Natural killer cell treated with Interleukin-12 subunit alpha and Interleukin-12 subunit beta and Interleukin-15 and Interleukin-18, amount 100 ng/mL, for 72 hours (primary cell): ENCODE results near the gene NTM. TPM values are rescaled to one million over a fixed set of nuclear protein-coding genes. Genes with fewer than 3 reads are reported as not detected.

ENCODE experiments used
- ATAC-seq, 2 donors: fragments of 150-1000 bp; cut with Tn5 transposase in 1 of 2; sonication (Bioruptor Pico), chemical (Tn5 transposase) in 1 of 2; 2 replicates each; pipeline ENCODE4 v1.10.0; 2021
- DNase-seq: peaks from one replicate; pipeline ENCODE4 v3.0.0; 2022; ENCODE audit warnings: low spot score
- H3K27ac Mint-ChIP-seq, 2 donors: 1 replicate in 1 of 2; 2 replicates in 1 of 2; pipeline ENCODE4 v1.8.0; 2022; ENCODE audit warnings: mixed read lengths in 2 of 2, mild to moderate bottlenecking in 1 of 2, moderate library complexity in 1 of 2
- H3K27me3 Mint-ChIP-seq, 2 donors: 1 replicate in 1 of 2; 2 replicates in 1 of 2; pipeline ENCODE4 v1.8.0; 2022; ENCODE audit warnings: mixed read lengths in 2 of 2
- H3K36me3 Mint-ChIP-seq: one replicate; pipeline ENCODE4 v1.8.0; 2022; ENCODE audit warnings: mixed read lengths
- H3K4me1 Mint-ChIP-seq, 2 donors: 1 replicate in 1 of 2; 2 replicates in 1 of 2; pipeline ENCODE4 v1.8.0; 2022; ENCODE audit warnings: low read depth in 2 of 2, mixed read lengths in 2 of 2, mild to moderate bottlenecking in 1 of 2
- H3K4me3 Mint-ChIP-seq: one replicate; pipeline ENCODE4 v1.8.0; 2022; ENCODE audit warnings: mixed read lengths
- H3K9me3 Mint-ChIP-seq: 2 replicates; pipeline ENCODE4 v1.8.0; 2022; ENCODE audit warnings: mixed read lengths
- total RNA-seq, 2 donors: library from RNA; stranded (reverse); gene quantifications; one replicate each; pipeline ENCODE4 v1.2.3, GENCODE V29; 2022

NTM gene
- total RNA-seq, 2 donors from 2014 or later = not detected

DNA sequence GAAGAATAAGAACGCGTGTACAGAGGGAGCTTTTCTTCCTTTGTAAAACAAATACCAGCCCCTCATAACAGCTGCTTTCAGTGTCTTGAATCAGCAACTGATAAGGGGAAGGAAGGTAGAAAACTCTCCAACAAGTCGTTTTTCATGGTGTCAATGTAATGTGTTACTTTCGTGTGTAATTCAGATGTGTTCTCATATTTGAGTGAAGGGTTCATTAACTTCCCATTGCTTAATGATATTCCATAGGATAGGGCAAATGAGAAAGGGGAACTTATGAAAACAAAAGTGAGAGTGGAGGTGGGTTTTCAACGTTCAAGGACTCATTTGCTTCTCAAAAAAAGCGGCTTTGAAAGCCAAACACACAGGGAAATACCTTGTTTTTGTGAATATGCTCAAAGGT is 452.1 kb downstream of the NTM start:
- Mint-ChIP-seq H3K27ac (no peak overlapping the region), H3K27me3 (no peaks in the 10 kb centered on the region), H3K4me1 (no peaks in the 10 kb centered on the region), H3K9me3 (peaks cover 3% of the 10 kb centered on the region), H3K36me3 (no peaks in the 10 kb centered on the region), H3K4me3 (no peak overlapping the region)
- ATAC-seq (no peak), DNase-seq (no peak)

DNA sequence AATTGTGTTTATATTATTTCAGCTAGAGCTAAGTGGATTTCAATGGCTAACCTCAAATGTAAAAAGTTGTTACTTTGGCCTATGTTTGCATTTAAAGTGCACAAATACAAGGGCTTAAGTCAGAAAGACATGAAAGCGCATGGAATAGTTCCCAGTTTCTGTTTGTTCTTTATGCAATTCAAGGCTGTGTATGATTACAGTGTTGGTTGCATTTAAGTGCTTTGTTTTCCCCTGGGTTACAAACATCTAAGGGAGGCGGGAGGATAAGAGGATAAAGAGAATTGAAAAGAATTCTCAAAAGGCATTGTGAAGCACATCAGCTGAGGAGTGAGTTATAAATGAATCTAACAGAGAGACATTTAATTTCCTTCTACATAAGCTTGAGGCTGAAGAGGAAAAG is 453.4 kb downstream of the NTM start:
- Mint-ChIP-seq H3K36me3 (no peaks in the 10 kb centered on the region), H3K4me1 (no peaks in the 10 kb centered on the region), H3K9me3 (peaks cover 3% of the 10 kb centered on the region), H3K27ac (no peak overlapping the region), H3K4me3 (no peak overlapping the region), H3K27me3 (no peaks in the 10 kb centered on the region)
- no peak for DNase-seq
- no peak for ATAC-seq

DNA sequence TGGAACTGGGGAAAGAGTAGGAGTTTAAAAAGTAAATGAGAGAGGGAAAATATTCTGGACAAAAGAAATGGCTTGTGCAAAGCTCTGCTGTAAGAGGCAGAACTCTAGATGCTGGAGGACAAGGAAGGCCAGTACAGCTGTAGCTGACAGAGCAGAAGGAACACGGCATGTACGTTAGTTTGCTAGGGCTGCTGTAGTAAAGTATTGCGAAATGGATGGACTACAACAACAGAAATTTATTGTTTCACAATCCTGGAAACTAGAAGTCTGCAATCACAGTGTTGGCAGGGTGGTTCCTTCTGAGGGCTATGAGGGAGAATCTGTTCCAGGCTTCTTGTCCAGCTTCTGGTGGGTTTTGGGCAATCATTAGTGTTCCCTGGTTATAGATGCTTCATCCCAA is 454.4 kb downstream of the NTM start:
- DNase-seq (no peak), ATAC-seq (no peak)
- H3K4me1 Mint-ChIP-seq = no peaks in the 10 kb centered on the region
- peaks cover 3% of the 10 kb centered on the region for H3K9me3 Mint-ChIP-seq
- H3K27ac Mint-ChIP-seq = no peak overlapping the region
- H3K27me3 Mint-ChIP-seq = no peaks in the 10 kb centered on the region
- H3K4me3 Mint-ChIP-seq = no peak overlapping the region
- no peaks in the 10 kb centered on the region for H3K36me3 Mint-ChIP-seq

DNA sequence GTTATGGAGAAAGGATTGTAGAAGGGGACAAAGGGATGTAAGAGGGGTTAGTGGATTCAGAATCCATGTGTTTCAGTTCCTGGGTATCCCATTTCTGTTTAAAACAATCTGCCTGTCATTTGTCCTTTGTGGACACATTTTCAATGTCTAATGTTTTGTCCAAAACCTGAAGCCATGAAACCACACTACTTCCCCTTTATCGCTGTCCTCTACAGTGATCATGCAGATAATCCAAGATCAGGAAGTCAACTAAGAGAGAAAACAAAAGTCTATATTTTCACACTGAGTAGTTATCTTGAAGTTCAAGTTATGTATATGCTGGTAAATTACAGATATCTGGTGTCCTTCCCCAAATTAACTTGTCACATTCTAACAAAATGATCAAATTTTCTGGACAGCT is 457.0 kb downstream of the NTM start:
- H3K4me1 Mint-ChIP-seq = no peaks in the 10 kb centered on the region
- H3K9me3 Mint-ChIP-seq = no peaks in the 10 kb centered on the region
- no peaks in the 10 kb centered on the region for H3K27me3 Mint-ChIP-seq
- H3K27ac Mint-ChIP-seq = no peak overlapping the region
- H3K36me3 Mint-ChIP-seq = no peaks in the 10 kb centered on the region
- DNase-seq (no peak), ATAC-seq (no peak)
- no peak overlapping the region for H3K4me3 Mint-ChIP-seq

DNA sequence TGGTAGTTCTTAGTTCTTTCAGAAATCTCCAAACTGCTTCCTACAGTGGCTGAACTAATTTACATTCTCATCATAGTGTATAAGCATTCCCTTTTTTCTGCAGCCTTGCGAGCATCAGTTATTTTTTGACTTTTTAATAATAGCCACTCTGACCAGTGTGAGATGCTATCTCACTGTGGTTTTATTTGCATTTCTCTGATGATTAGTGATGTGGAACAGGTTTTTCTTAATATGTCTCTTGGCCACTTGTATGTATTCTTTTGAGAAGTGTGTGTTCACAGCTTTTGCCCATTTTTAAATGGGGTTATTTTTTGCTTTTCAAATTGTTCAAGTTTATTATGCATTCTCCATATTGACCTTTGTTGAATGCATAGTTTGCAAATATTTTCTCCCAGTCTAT is 459.3 kb downstream of the NTM start:
- Mint-ChIP-seq H3K27me3 (no peaks in the 10 kb centered on the region), H3K9me3 (no peaks in the 10 kb centered on the region), H3K4me1 (no peaks in the 10 kb centered on the region), H3K4me3 (no peak overlapping the region), H3K27ac (no peak overlapping the region), H3K36me3 (no peaks in the 10 kb centered on the region)
- DNase-seq (no peak), ATAC-seq (no peak)

DNA sequence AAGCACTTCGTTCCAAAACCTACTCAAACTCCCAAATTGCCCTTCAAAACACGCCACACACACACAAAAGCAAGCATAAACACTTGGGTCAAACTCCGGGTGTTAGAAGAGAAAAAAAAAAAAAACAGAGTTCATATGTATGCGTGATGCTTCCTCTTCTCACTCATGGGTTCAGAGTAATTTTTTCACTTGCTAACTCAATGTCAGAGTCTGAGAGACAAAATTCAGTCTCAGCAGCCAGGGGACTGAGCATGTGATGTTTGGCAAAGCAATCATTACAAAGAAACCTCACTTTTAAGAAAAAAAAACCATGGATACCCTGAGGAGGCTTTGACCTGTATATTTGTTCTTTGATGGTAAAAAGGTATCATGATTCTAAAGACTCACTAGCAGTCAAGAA is 461.7 kb downstream of the NTM start:
- DNase-seq = no peak
- H3K4me3 Mint-ChIP-seq = no peak overlapping the region
- H3K36me3 Mint-ChIP-seq = no peaks in the 10 kb centered on the region
- no peaks in the 10 kb centered on the region for H3K27me3 Mint-ChIP-seq
- no peak for ATAC-seq
- no peak overlapping the region for H3K27ac Mint-ChIP-seq
- no peaks in the 10 kb centered on the region for H3K9me3 Mint-ChIP-seq
- no peaks in the 10 kb centered on the region for H3K4me1 Mint-ChIP-seq

DNA sequence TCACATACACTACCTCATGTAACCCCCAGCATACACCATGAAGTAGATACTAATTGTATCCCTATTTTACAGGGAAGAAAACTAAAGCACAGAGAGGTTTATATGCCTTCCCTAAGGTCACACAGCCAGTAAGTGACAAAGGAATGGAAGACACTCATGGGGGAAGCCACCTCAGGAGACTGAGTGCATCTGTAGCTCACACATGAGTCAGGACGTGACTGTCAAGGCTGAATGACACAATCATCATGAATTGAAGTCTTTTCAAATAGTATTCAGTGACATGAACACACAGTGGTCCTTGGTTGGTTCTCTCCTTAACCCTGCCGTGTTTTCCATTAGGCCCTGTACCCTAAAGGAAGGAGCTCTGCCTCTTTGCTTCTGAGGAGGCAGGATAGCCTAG is 463.0 kb downstream of the NTM start:
- H3K27me3 Mint-ChIP-seq = no peaks in the 10 kb centered on the region
- H3K4me3 Mint-ChIP-seq = no peak overlapping the region
- no peak overlapping the region for H3K27ac Mint-ChIP-seq
- no peaks in the 10 kb centered on the region for H3K36me3 Mint-ChIP-seq
- DNase-seq (no peak), ATAC-seq (no peak)
- no peaks in the 10 kb centered on the region for H3K4me1 Mint-ChIP-seq
- peaks cover 2% of the 10 kb centered on the region for H3K9me3 Mint-ChIP-seq

DNA sequence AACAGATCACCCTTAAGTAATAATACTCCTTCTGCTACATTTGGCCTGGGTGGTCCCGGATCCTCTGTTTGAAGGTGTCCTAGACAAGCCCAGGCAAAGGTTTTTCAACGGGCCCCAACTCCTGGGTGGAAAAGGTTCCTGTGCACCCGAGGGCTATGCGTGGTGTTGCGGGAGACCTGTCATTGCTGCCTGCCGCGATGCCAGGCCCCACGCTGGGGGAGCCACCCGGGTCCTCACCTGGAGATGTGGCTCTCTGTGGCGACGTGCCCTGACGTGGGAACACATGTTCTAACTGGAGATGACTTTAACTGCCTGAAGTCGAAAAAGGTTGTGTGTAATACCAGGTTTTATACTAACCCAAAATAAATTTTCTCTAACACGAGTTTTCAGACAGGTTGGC is 467.1 kb downstream of the NTM start:
- no peak for DNase-seq
- ATAC-seq = no peak
- Mint-ChIP-seq H3K9me3 (peaks cover 14% of the 10 kb centered on the region), H3K4me1 (no peaks in the 10 kb centered on the region), H3K4me3 (no peak overlapping the region), H3K27ac (no peak overlapping the region), H3K27me3 (no peaks in the 10 kb centered on the region), H3K36me3 (no peaks in the 10 kb centered on the region)

DNA sequence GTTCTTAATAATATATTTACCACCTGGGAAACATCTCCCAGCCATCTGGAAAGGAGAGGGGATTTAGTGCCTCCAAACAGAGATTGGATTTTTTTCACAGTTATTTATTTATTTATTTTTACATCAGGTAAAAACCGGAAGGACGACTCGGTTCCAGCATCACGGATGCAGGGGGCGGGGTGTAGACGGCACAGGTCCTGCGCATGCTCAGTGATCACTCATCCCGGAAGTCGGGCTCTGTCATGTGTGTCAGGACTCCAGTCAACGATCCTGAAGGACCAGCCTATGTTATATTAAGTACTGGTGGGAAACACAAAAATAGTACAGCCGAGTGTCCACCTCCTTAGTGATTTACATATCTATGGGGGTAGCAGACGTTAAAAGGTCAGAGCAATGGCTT is 467.6 kb downstream of the NTM start:
- H3K27me3 Mint-ChIP-seq = no peaks in the 10 kb centered on the region
- no peaks in the 10 kb centered on the region for H3K4me1 Mint-ChIP-seq
- no peak for ATAC-seq
- no peak overlapping the region for H3K4me3 Mint-ChIP-seq
- DNase-seq = no peak
- H3K9me3 Mint-ChIP-seq = peaks cover 14% of the 10 kb centered on the region
- H3K36me3 Mint-ChIP-seq = no peaks in the 10 kb centered on the region
- H3K27ac Mint-ChIP-seq = no peak overlapping the region

DNA sequence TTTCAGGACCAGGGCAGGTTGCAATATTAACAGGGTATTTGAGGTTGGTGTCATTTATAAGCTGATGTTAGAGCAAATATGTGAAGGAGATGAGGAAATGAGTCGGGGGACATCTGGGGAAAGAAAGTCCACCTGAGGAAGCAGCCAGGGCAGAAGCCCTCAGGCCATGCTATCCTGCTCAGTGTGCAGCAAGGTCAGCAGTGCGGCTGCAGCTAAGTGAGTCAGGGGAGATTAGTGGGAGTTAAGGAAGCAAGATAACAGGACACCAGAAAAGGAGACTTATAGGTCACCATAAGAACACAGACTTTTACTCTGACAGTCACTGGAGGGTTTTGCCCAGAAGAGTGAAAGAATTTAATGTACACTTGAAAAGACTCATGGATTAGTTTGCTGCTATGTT is 468.9 kb downstream of the NTM start:
- Mint-ChIP-seq H3K4me1 (no peaks in the 10 kb centered on the region), H3K4me3 (no peak overlapping the region), H3K27ac (no peak overlapping the region), H3K27me3 (no peaks in the 10 kb centered on the region), H3K9me3 (peaks cover 14% of the 10 kb centered on the region), H3K36me3 (no peaks in the 10 kb centered on the region)
- no peak for ATAC-seq
- no peak for DNase-seq

DNA sequence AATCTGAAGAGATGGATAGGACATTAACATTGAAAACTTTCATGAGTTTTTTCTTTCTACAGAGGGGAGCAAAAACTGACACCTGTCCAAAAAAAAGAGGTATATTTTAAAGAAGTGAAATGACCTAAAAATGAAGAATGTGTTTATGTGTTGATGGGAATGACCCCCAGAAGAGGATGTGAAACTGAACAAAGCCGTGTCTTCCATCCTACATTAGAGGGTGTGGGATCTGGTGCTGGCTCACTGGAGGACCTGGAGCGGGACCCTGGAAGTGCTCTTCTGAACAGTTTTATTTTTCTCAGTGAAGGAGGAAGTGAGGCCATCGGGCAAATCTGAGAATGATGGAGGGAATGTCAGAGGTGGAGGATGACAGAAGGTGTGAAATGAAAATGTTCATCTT is 470.1 kb downstream of the NTM start:
- H3K36me3 Mint-ChIP-seq = no peaks in the 10 kb centered on the region
- H3K4me1 Mint-ChIP-seq = no peaks in the 10 kb centered on the region
- H3K27me3 Mint-ChIP-seq = no peaks in the 10 kb centered on the region
- H3K27ac Mint-ChIP-seq = no peak overlapping the region
- H3K9me3 Mint-ChIP-seq = peaks cover 14% of the 10 kb centered on the region
- H3K4me3 Mint-ChIP-seq = no peak overlapping the region
- DNase-seq (no peak), ATAC-seq (no peak)

DNA sequence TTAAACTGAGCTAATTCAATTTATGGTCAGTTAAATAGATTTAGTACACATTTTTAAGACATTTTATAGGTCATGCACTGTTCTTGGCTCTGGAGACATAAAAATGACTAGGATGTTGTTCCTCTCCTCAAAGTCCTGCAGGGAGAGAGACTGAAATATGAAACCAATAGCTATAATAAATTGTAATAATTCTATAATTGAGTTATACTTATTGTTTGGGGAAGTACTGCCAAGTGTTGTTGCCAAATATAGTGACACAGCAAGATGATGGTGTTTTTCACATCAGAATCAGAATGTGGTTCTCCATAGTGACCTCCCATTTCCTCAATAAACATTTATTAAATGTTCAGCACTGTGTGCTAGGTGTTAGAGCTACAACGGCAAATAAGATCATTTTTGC is 470.6 kb downstream of the NTM start:
- DNase-seq (no peak), ATAC-seq (no peak)
- no peaks in the 10 kb centered on the region for H3K27me3 Mint-ChIP-seq
- H3K27ac Mint-ChIP-seq = no peak overlapping the region
- peaks cover 14% of the 10 kb centered on the region for H3K9me3 Mint-ChIP-seq
- no peak overlapping the region for H3K4me3 Mint-ChIP-seq
- H3K4me1 Mint-ChIP-seq = no peaks in the 10 kb centered on the region
- no peaks in the 10 kb centered on the region for H3K36me3 Mint-ChIP-seq

DNA sequence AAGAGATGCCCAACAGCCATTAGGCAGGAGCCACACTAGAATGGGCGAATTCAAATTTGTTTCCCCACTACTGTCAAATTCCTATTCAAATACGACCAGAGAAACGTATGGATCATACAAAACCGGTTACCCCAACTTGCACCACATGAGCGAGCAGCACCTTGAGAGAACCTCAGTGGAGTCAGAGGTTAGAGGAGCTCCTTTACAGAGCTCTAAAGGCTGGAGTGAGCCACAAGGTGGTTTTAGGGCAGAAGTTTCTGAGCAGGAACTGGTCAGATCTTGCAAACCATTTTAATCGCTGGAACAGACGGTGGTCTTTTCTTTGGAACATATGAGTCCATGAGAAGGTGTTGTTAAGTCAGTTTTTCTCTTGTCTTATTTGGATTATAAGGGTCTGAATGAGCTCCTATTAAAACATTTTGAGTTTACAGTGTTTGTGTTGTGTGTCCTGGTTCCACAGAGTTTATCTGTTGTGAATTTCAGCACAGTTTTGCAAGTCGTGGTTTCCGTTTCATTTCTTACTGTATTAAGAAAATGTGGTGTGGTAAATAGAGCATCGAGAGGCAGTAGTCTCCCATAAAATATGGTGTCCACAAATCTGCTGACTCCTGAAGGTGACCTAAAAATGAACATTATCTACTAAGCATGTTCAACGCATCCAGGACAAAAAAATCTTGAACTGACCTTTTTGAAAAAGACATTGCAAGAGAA is 471.7 kb downstream of the NTM start:
- Mint-ChIP-seq H3K9me3 (peaks cover 14% of the 10 kb centered on the region), H3K36me3 (no peaks in the 10 kb centered on the region), H3K4me1 (no peaks in the 10 kb centered on the region), H3K4me3 (no peak overlapping the region), H3K27ac (no peak overlapping the region), H3K27me3 (no peaks in the 10 kb centered on the region)
- DNase-seq (no peak), ATAC-seq (no peak)

DNA sequence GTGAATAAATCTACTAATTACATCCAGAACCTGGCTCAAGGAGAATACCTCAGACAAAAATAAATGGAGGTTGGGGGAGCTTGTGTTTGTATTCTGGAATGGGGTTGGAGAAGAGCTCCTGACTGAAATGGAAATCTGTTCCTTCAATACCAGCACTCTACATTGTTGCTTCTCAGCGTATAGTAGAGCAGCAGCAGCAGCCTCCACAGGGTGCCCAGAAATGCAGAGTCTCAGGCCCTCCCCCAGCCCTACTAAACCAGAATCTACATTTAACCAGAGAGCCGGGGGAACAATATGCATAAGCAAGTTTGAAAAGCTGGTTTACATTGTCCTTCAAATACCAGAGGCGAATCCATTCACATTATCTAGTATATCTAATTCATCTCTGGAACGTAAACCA is 474.8 kb downstream of the NTM start:
- no peaks in the 10 kb centered on the region for H3K36me3 Mint-ChIP-seq
- ATAC-seq (no peak), DNase-seq (no peak)
- peaks cover 5% of the 10 kb centered on the region for H3K9me3 Mint-ChIP-seq
- no peaks in the 10 kb centered on the region for H3K27me3 Mint-ChIP-seq
- H3K27ac Mint-ChIP-seq = no peak overlapping the region
- no peak overlapping the region for H3K4me3 Mint-ChIP-seq
- H3K4me1 Mint-ChIP-seq = no peaks in the 10 kb centered on the region

DNA sequence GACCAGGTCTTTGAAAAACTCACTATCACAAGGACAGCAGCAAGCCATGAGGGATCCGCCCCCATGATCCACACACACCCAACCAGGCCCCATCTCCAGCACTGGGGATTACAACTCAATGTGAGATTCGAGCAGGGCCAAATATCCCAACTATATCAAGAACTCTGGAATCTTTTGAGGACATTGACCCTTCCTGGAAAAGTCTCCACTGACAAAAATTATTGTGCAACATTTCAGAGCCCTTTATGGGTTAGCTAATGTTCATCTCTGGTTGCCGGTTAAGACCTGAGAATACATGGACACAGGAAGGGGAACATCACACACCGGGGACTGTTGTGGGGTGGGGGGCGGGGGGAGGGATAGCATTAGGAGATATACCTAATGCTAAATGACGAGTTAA is 479.1 kb downstream of the NTM start:
- H3K27ac Mint-ChIP-seq = no peak overlapping the region
- no peaks in the 10 kb centered on the region for H3K36me3 Mint-ChIP-seq
- ATAC-seq (no peak), DNase-seq (no peak)
- H3K9me3 Mint-ChIP-seq = peaks cover 8% of the 10 kb centered on the region
- H3K4me1 Mint-ChIP-seq = no peaks in the 10 kb centered on the region
- H3K4me3 Mint-ChIP-seq = no peak overlapping the region
- no peaks in the 10 kb centered on the region for H3K27me3 Mint-ChIP-seq
